ENCODE measurements around the gene UNC45B. TPM values are rescaled to one million over a fixed set of nuclear protein-coding genes. Genes with fewer than 3 reads are reported as not detected.

Gene UNC45B
- polyA plus RNA-seq, 1 donor from 2014 or later, result not detected

DNA sequence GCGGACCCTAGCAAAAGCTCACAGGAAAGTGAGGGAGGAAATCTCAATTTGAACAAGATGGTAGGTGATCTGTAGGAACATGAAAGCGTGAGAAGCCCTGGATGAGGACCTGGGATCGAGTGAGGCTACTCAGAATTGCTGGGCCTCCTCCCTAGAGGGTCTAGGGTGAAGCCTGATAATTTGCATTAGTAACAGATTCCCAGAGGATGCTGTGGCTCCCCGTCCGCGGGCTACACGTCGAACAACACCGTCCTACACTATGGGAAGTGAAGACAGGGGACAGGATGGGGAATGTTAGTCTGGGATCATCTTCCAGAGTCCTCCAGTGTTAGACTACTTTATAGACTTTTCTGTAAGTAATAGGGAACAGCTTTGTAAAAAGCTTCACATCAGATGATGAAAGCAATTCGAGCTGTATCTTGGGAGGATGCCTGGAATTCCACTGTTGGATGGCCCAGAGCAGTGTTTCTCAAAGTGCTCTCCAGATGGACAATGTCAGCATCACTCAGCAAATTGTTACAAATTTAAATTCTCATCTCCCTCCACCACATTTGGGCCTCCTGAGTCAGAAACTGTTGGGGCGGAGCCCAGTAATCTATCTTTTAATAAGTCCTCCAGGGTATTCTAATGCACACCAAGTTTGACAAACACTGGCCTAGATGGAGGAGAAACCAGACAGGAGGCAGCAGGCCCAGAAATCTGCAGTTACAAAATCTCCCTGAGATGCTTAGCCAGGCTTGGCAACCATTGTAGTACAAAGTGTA is 19.7 kb upstream of the UNC45B start:
- H2AFZ ChIP-seq (ENCODE audit: low read depth, low read length), result no peak overlapping the region
- H3F3A ChIP-seq (ENCODE audit: insufficient read depth, low read length, poor library complexity, severe bottlenecking), result no peaks in the 10 kb centered on the region
- H3K9me2 ChIP-seq (ENCODE audit: insufficient read depth, low read length), result no peaks in the 10 kb centered on the region
- H3K27ac ChIP-seq (ENCODE audit: low read length), result no peak overlapping the region
- H3K9me3 ChIP-seq (ENCODE audit: low read length), result no peaks in the 10 kb centered on the region
- no peak overlapping the region for H3K4me2 ChIP-seq (ENCODE audit: low read length)
- TF ChIP-seq POLR2AphosphoS5 (IDR thresholded peaks at IDR 0.05) (no peak), TAF1 (IDR thresholded peaks at IDR 0.05; ENCODE audit: low read depth) (no peak), EZH2 (IDR thresholded peaks at IDR 0.05; ENCODE audit: borderline replicate concordance, insufficient read depth, low read length, poor library complexity, severe bottlenecking) (no peak), MXI1 (conservative IDR thresholded peaks at IDR 0.05; ENCODE audit: poor library complexity, severe bottlenecking) (no peak), RAD21 (conservative IDR thresholded peaks at IDR 0.05) (no peak), EP300 (conservative IDR thresholded peaks at IDR 0.05; ENCODE audit: poor library complexity, severe bottlenecking) (no peak), SMC3 (conservative IDR thresholded peaks at IDR 0.05; ENCODE audit: poor library complexity) (no peak)
- TF ChIP-seq, protein P1, sequence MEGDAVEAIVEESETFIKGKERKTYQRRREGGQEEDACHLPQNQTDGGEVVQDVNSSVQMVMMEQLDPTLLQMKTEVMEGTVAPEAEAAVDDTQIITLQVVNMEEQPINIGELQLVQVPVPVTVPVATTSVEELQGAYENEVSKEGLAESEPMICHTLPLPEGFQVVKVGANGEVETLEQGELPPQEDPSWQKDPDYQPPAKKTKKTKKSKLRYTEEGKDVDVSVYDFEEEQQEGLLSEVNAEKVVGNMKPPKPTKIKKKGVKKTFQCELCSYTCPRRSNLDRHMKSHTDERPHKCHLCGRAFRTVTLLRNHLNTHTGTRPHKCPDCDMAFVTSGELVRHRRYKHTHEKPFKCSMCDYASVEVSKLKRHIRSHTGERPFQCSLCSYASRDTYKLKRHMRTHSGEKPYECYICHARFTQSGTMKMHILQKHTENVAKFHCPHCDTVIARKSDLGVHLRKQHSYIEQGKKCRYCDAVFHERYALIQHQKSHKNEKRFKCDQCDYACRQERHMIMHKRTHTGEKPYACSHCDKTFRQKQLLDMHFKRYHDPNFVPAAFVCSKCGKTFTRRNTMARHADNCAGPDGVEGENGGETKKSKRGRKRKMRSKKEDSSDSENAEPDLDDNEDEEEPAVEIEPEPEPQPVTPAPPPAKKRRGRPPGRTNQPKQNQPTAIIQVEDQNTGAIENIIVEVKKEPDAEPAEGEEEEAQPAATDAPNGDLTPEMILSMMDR (IDR thresholded peaks at IDR 0.05; ENCODE audit: poor library complexity, severe bottlenecking), result no peak
- TF ChIP-seq, protein P2, sequence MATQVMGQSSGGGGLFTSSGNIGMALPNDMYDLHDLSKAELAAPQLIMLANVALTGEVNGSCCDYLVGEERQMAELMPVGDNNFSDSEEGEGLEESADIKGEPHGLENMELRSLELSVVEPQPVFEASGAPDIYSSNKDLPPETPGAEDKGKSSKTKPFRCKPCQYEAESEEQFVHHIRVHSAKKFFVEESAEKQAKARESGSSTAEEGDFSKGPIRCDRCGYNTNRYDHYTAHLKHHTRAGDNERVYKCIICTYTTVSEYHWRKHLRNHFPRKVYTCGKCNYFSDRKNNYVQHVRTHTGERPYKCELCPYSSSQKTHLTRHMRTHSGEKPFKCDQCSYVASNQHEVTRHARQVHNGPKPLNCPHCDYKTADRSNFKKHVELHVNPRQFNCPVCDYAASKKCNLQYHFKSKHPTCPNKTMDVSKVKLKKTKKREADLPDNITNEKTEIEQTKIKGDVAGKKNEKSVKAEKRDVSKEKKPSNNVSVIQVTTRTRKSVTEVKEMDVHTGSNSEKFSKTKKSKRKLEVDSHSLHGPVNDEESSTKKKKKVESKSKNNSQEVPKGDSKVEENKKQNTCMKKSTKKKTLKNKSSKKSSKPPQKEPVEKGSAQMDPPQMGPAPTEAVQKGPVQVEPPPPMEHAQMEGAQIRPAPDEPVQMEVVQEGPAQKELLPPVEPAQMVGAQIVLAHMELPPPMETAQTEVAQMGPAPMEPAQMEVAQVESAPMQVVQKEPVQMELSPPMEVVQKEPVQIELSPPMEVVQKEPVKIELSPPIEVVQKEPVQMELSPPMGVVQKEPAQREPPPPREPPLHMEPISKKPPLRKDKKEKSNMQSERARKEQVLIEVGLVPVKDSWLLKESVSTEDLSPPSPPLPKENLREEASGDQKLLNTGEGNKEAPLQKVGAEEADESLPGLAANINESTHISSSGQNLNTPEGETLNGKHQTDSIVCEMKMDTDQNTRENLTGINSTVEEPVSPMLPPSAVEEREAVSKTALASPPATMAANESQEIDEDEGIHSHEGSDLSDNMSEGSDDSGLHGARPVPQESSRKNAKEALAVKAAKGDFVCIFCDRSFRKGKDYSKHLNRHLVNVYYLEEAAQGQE (IDR thresholded peaks at IDR 0.05; ENCODE audit: borderline replicate concordance), result no peak
- no peak overlapping the region for H3K4me3 ChIP-seq (ENCODE audit: low read length)
- no peak overlapping the region for H3K9ac ChIP-seq (ENCODE audit: low read length)
- H3K36me3 ChIP-seq (ENCODE audit: insufficient read depth, low read length), result no peaks in the 10 kb centered on the region
- no peaks in the 10 kb centered on the region for H3K27me3 ChIP-seq (ENCODE audit: insufficient read depth, low read depth, low read length)
- no peaks in the 10 kb centered on the region for H4K20me1 ChIP-seq (ENCODE audit: insufficient read depth)
- H3K79me2 ChIP-seq (replicated peaks; ENCODE audit: insufficient read depth, low read length), result no peaks in the 10 kb centered on the region

DNA sequence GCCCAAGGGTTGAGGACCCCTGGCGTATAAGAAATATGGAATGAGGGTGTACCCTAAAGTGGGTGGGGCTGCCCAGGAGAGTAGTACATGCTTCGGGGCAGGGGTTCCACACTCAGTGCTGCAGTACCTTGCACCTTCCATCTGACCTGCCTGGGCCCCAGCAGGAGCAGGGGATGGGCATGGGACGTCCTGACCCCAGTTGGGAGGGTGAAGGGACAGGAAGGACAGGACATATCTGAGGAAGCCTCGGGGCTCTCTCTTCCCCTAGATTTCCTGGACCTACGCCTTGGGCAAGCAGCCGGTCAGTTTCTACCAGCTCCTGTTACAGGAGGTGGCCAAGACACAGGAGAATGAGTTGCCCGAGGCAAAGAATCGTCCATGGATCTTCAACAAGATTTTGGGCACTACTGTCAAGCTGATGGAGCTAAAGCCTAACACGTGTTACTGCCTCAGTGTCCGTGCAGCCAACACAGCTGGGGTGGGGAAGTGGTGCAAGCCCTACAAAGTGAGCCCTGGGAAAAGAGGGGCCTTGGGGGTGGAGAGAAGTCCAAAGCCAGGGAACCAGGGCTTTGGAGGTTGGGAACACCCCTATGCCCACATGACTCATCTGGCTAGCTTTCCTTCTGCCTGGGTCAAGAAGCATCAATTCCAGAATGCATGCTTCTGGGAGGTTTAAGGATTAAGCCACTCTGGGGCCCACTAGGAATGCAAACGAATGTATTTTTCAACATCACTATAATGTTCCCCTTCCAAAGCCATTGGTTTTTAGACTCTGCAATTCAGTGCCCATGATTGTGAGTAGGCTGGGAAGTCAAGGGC is 18.3 kb upstream of the UNC45B start:
- Histone ChIP-seq H3K36me3 (ENCODE audit: insufficient read depth, low read length) (no peaks in the 10 kb centered on the region), H3K9me3 (ENCODE audit: low read length) (no peaks in the 10 kb centered on the region), H3F3A (ENCODE audit: insufficient read depth, low read length, poor library complexity, severe bottlenecking) (no peaks in the 10 kb centered on the region), H3K27me3 (ENCODE audit: insufficient read depth, low read depth, low read length) (no peaks in the 10 kb centered on the region), H3K9me2 (ENCODE audit: insufficient read depth, low read length) (no peaks in the 10 kb centered on the region), H3K9ac (ENCODE audit: low read length) (no peak overlapping the region), H3K4me2 (ENCODE audit: low read length) (no peak overlapping the region), H3K4me3 (ENCODE audit: low read length) (no peak overlapping the region), H3K27ac (ENCODE audit: low read length) (no peak overlapping the region), H3K79me2 (replicated peaks; ENCODE audit: insufficient read depth, low read length) (no peaks in the 10 kb centered on the region), H2AFZ (ENCODE audit: low read depth, low read length) (no peak overlapping the region), H4K20me1 (ENCODE audit: insufficient read depth) (no peaks in the 10 kb centered on the region)
- TF ChIP-seq, protein P2 (IDR thresholded peaks at IDR 0.05; ENCODE audit: borderline replicate concordance), result no peak
- TF ChIP-seq EZH2 (IDR thresholded peaks at IDR 0.05; ENCODE audit: borderline replicate concordance, insufficient read depth, low read length, poor library complexity, severe bottlenecking) (no peak), SMC3 (conservative IDR thresholded peaks at IDR 0.05; ENCODE audit: poor library complexity) (no peak), MXI1 (conservative IDR thresholded peaks at IDR 0.05; ENCODE audit: poor library complexity, severe bottlenecking) (no peak), RAD21 (conservative IDR thresholded peaks at IDR 0.05) (no peak), TAF1 (IDR thresholded peaks at IDR 0.05; ENCODE audit: low read depth) (no peak), POLR2AphosphoS5 (IDR thresholded peaks at IDR 0.05) (no peak), EP300 (conservative IDR thresholded peaks at IDR 0.05; ENCODE audit: poor library complexity, severe bottlenecking) (no peak)
- TF ChIP-seq, protein P1 (IDR thresholded peaks at IDR 0.05; ENCODE audit: poor library complexity, severe bottlenecking), result no peak
